GM12864 (cell line): ENCODE results near the gene PRDX3.
A peak's percentile ranks its signal among the peaks of the same experiment; 100 is the strongest.

Experiments
- DNase-seq: peaks from one replicate; pipeline ENCODE4 v3.0.0-alpha.2; 2011; ENCODE audit warnings: low read depth
- H3K4me3 ChIP-seq: 2 replicates; pipeline ENCODE4 v1.5.1; 2011; ENCODE audit warnings: mild to moderate bottlenecking, low read depth, low read length, control low read depth
- CTCF ChIP-seq: IDR thresholded peaks from 2 replicates; pipeline ENCODE4 v1.5.1; 2011; ENCODE audit warnings: low read depth, mild to moderate bottlenecking, moderate library complexity, low read length, control low read depth, inconsistent platforms; ENCODE audit errors: missing control alignments

The PRDX3 gene

GRCh38 chr10:119178372-119179119 lies at the start of gene PRDX3:
Gene PRDX3, minus strand, starts transcription at chr10:119178812. Its CDS starts 22 bp downstream, at chr10:119178790.
- TF ChIP-seq CTCF, result no peak
- H3K4me3 ChIP-seq, result peak within 1 kb of the TSS; percentile 92
- DNase-seq, result peak; percentile 56

- no peak for DNase-seq
- TF ChIP-seq CTCF, result no peak
These were observed 49.2 kb upstream of the PRDX3 start for GRCh38 chr10:119227825-119228224.

GRCh38 chr10:119225083-119225658 lies 46.6 kb upstream of the PRDX3 start:
- no peak overlapping the region for H3K4me3 ChIP-seq
- TF ChIP-seq CTCF, result no peak
- no peak for DNase-seq

More at GRCh38 chr10:119227825-119228224, 49.2 kb upstream of the PRDX3 start:
- no peak overlapping the region for H3K4me3 ChIP-seq

GRCh38 chr10:119222966-119223386 lies 44.4 kb upstream of the PRDX3 start:
- no peak for TF ChIP-seq CTCF
- no peak overlapping the region for H3K4me3 ChIP-seq
- DNase-seq, result no peak

- no peak for TF ChIP-seq CTCF
- H3K4me3 ChIP-seq, result no peak overlapping the region
- no peak for DNase-seq
These were observed 43.9 kb upstream of the PRDX3 start for GRCh38 chr10:119222537-119222936.

- TF ChIP-seq CTCF, result no peak
- no peak overlapping the region for H3K4me3 ChIP-seq
- DNase-seq, result no peak
These were observed 43.1 kb upstream of the PRDX3 start for GRCh38 chr10:119221666-119222065.
